Neuron (in vitro differentiated cells): ENCODE results near the gene RAD51B.
"Not testable (repeated sequence)": the region's sequence is repeated elsewhere in the genome, so short reads cannot be mapped to it uniquely, and the experiment has no call there.

Experiments used
- H2AFZ ChIP-seq: one replicate; pipeline ENCODE4 v1.6.1; 2013; ENCODE audit warnings: low read depth, mild to moderate bottlenecking, inconsistent platforms, low read length, moderate library complexity
- H3K27me3 ChIP-seq: one replicate; pipeline ENCODE4 v1.6.1; 2013; ENCODE audit warnings: low read length; ENCODE audit not compliant: insufficient read depth
- H3K36me3 ChIP-seq: one replicate; pipeline ENCODE4 v1.6.1; 2013; ENCODE audit warnings: low read length; ENCODE audit not compliant: insufficient read depth
- H3K4me1 ChIP-seq: one replicate; pipeline ENCODE4 v1.6.1; 2013; ENCODE audit warnings: low read length; ENCODE audit not compliant: insufficient read depth
- H3K4me3 ChIP-seq: 2 replicates; pipeline ENCODE4 v1.5.1; 2013; ENCODE audit warnings: mild to moderate bottlenecking, low read length, moderate library complexity
- H3K9me3 ChIP-seq: one replicate; pipeline ENCODE4 v1.6.1; 2013; ENCODE audit warnings: low read length

Gene RAD51B

GRCh38 chr14:68289452-68289851 lies 469.9 kb downstream of the RAD51B start:
- H3K4me1 ChIP-seq, H2AFZ ChIP-seq, H3K27me3 ChIP-seq, H3K9me3 ChIP-seq, H3K4me3 ChIP-seq, H3K36me3 ChIP-seq: not testable (repeated sequence)

GRCh38 chr14:68291820-68292219 lies 472.2 kb downstream of the RAD51B start:
- H3K4me1 ChIP-seq: peaks cover 4% of the 10 kb centered on the region
- H3K4me3 ChIP-seq: no peak overlapping the region
- no peaks in the 10 kb centered on the region for H3K27me3 ChIP-seq
- no peaks in the 10 kb centered on the region for H3K36me3 ChIP-seq
- no peak overlapping the region for H2AFZ ChIP-seq
- H3K9me3 ChIP-seq: no peaks in the 10 kb centered on the region

GRCh38 chr14:68292441-68293215 lies 473.0 kb downstream of the RAD51B start:
- Histone ChIP-seq H3K27me3 (no peaks in the 10 kb centered on the region), H3K4me3 (no peak overlapping the region), H3K9me3 (no peaks in the 10 kb centered on the region), H3K36me3 (no peaks in the 10 kb centered on the region), H3K4me1 (peaks cover 4% of the 10 kb centered on the region), H2AFZ (no peak overlapping the region)

- no peak overlapping the region for H3K4me3 ChIP-seq
- no peak overlapping the region for H2AFZ ChIP-seq
- H3K27me3 ChIP-seq: no peaks in the 10 kb centered on the region
- peaks cover 8% of the 10 kb centered on the region for H3K4me1 ChIP-seq
- H3K36me3 ChIP-seq: no peaks in the 10 kb centered on the region
- H3K9me3 ChIP-seq: peaks cover 2% of the 10 kb centered on the region
Measured at GRCh38 chr14:68293404-68293803, 473.8 kb downstream of the RAD51B start.

GRCh38 chr14:68295316-68295816 lies 475.8 kb downstream of the RAD51B start:
- Histone ChIP-seq H3K4me1 (peaks cover 8% of the 10 kb centered on the region), H2AFZ (no peak overlapping the region), H3K27me3 (no peaks in the 10 kb centered on the region), H3K36me3 (no peaks in the 10 kb centered on the region), H3K9me3 (peaks cover 2% of the 10 kb centered on the region), H3K4me3 (no peak overlapping the region)

GRCh38 chr14:68297039-68297438 lies 477.5 kb downstream of the RAD51B start:
- Histone ChIP-seq H3K4me1 (peaks cover 8% of the 10 kb centered on the region), H2AFZ (no peak overlapping the region), H3K36me3 (no peaks in the 10 kb centered on the region), H3K27me3 (no peaks in the 10 kb centered on the region), H3K9me3 (peaks cover 3% of the 10 kb centered on the region), H3K4me3 (no peak overlapping the region)

- Histone ChIP-seq H3K4me3 (no peak overlapping the region), H3K36me3 (no peaks in the 10 kb centered on the region), H2AFZ (no peak overlapping the region), H3K9me3 (peaks cover 5% of the 10 kb centered on the region), H3K27me3 (no peaks in the 10 kb centered on the region), H3K4me1 (peaks cover 8% of the 10 kb centered on the region)
Measured at GRCh38 chr14:68297876-68298468, 478.4 kb downstream of the RAD51B start.

- no peak overlapping the region for H2AFZ ChIP-seq
- H3K4me1 ChIP-seq: peaks cover 4% of the 10 kb centered on the region
- no peaks in the 10 kb centered on the region for H3K36me3 ChIP-seq
- no peak overlapping the region for H3K4me3 ChIP-seq
- peaks cover 5% of the 10 kb centered on the region for H3K9me3 ChIP-seq
- H3K27me3 ChIP-seq: no peaks in the 10 kb centered on the region
Measured at GRCh38 chr14:68300608-68301007, 481.0 kb downstream of the RAD51B start.

GRCh38 chr14:68301219-68301618 lies 481.6 kb downstream of the RAD51B start:
- Histone ChIP-seq H3K4me3 (no peak overlapping the region), H3K4me1 (peaks cover 4% of the 10 kb centered on the region), H3K27me3 (no peaks in the 10 kb centered on the region), H3K9me3 (peaks cover 5% of the 10 kb centered on the region), H2AFZ (no peak overlapping the region), H3K36me3 (no peaks in the 10 kb centered on the region)

GRCh38 chr14:68302938-68303337 lies 483.4 kb downstream of the RAD51B start:
- not testable (repeated sequence) for H3K4me3 ChIP-seq, H3K4me1 ChIP-seq, H2AFZ ChIP-seq, H3K36me3 ChIP-seq, H3K9me3 ChIP-seq, H3K27me3 ChIP-seq

- H3K4me3 ChIP-seq: no peak overlapping the region
- H3K27me3 ChIP-seq: no peaks in the 10 kb centered on the region
- peaks cover 16% of the 10 kb centered on the region for H3K4me1 ChIP-seq
- peaks cover 3% of the 10 kb centered on the region for H3K9me3 ChIP-seq
- H2AFZ ChIP-seq: no peak overlapping the region
- no peaks in the 10 kb centered on the region for H3K36me3 ChIP-seq
Measured at GRCh38 chr14:68305738-68306137, 486.2 kb downstream of the RAD51B start.

GRCh38 chr14:68306265-68306933 lies 486.8 kb downstream of the RAD51B start:
- no peak overlapping the region for H3K4me3 ChIP-seq
- no peaks in the 10 kb centered on the region for H3K27me3 ChIP-seq
- H3K36me3 ChIP-seq: no peaks in the 10 kb centered on the region
- no peak overlapping the region for H2AFZ ChIP-seq
- peaks cover 16% of the 10 kb centered on the region for H3K4me1 ChIP-seq
- peaks cover 3% of the 10 kb centered on the region for H3K9me3 ChIP-seq
